Measurements from ENCODE around the gene EFCAB3. TPM values are rescaled to one million over a fixed set of nuclear protein-coding genes. Genes with fewer than 3 reads are reported as not detected.
"Not testable (repeated sequence)": the region's sequence is repeated elsewhere in the genome, so short reads cannot be mapped to it uniquely, and the experiment has no call there.

Gene EFCAB3
- total RNA-seq, 1 experiment from 2014 or later, result not detected

DNA sequence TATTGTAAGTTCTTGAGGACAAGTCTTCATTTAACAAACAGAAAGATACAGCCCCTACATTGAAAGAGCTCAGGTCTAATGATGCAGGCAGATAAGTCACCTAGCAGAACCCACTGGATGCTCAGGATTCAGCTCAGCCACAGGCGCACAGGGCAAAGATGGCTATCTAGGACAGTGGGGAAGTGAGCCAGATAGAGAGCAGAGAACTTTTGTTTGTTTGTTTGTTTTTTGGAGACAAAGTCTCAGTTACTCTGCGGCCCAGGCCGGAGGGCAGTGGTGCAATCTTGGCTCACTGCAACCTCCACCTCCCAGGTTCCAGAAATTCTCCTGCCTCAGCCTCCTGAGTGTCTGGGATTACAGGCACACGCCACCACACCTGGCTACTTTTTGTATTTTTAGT lies 63.7 kb downstream of the EFCAB3 start:
- H3K4me3 ChIP-seq, result no peak overlapping the region
- no peaks in the 10 kb centered on the region for H3K27me3 ChIP-seq
- no peak overlapping the region for H3K27ac ChIP-seq
- H3K9me3 ChIP-seq (replicated peaks), result no peaks in the 10 kb centered on the region
- peaks cover 32% of the 10 kb centered on the region for H3K36me3 ChIP-seq
- no peak for DNase-seq
- no peaks in the 10 kb centered on the region for H3K4me1 ChIP-seq

- not testable (repeated sequence) for H3K27ac ChIP-seq; DNase-seq; H3K27me3 ChIP-seq; H3K4me1 ChIP-seq; H3K9me3 ChIP-seq (replicated peaks); H3K4me3 ChIP-seq
- H3K36me3 ChIP-seq, result peaks cover 31% of the 10 kb centered on the region
Measured at GRCh38 chr17:62445791-62446190, 65.4 kb downstream of the EFCAB3 start.

- H3K9me3 ChIP-seq (replicated peaks); H3K36me3 ChIP-seq; H3K4me3 ChIP-seq; H3K27me3 ChIP-seq; DNase-seq; H3K4me1 ChIP-seq; H3K27ac ChIP-seq: not testable (repeated sequence)
Measured at GRCh38 chr17:62452195-62452594, 71.8 kb downstream of the EFCAB3 start.

- not testable (repeated sequence) for H3K27ac ChIP-seq; H3K9me3 ChIP-seq (replicated peaks)
Measured at GRCh38 chr17:62453041-62453440, 72.7 kb downstream of the EFCAB3 start.

DNA sequence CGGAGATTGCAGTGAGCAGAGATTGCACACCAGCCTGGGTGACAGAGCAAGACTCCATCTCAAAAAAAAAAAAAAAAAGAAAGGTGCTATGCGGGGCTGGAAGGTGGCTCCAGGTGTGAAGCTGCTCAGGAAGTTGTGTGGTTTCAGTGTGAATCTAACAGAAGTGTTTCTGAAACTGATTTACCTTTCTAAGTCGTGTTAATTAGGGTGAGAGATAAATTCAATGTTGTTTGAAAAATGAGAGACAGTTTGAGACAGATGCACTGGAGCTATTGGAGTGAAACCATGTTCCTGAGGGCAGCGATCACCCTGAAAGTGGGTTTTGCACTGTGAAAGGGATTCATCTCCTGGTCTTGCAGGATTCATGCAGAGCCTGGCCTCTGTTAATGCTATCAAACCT lies 73.3 kb downstream of the EFCAB3 start:
- not testable (repeated sequence) for H3K9me3 ChIP-seq (replicated peaks); H3K36me3 ChIP-seq; H3K27ac ChIP-seq; H3K27me3 ChIP-seq; H3K4me3 ChIP-seq; H3K4me1 ChIP-seq; DNase-seq

More at GRCh38 chr17:62453041-62453440, 72.7 kb downstream of the EFCAB3 start:
- H3K27me3 ChIP-seq, H3K4me3 ChIP-seq, H3K4me1 ChIP-seq, DNase-seq, H3K36me3 ChIP-seq: not testable (repeated sequence)

GRCh38 chr17:62454111-62454510 lies 73.8 kb downstream of the EFCAB3 start:
- not testable (repeated sequence) for H3K9me3 ChIP-seq (replicated peaks); H3K4me3 ChIP-seq; H3K27ac ChIP-seq; H3K27me3 ChIP-seq; H3K36me3 ChIP-seq; H3K4me1 ChIP-seq
- DNase-seq, result peak in 1 of 2 experiments; percentile 7

- no peaks in the 10 kb centered on the region for H3K36me3 ChIP-seq
- no peak overlapping the region for H3K4me3 ChIP-seq
- no peak overlapping the region for H3K27ac ChIP-seq
- H3K9me3 ChIP-seq (replicated peaks), result no peaks in the 10 kb centered on the region
- no peaks in the 10 kb centered on the region for H3K4me1 ChIP-seq
- no peak for DNase-seq
- no peaks in the 10 kb centered on the region for H3K27me3 ChIP-seq
Measured at GRCh38 chr17:62456016-62456415, 75.7 kb downstream of the EFCAB3 start.

DNA sequence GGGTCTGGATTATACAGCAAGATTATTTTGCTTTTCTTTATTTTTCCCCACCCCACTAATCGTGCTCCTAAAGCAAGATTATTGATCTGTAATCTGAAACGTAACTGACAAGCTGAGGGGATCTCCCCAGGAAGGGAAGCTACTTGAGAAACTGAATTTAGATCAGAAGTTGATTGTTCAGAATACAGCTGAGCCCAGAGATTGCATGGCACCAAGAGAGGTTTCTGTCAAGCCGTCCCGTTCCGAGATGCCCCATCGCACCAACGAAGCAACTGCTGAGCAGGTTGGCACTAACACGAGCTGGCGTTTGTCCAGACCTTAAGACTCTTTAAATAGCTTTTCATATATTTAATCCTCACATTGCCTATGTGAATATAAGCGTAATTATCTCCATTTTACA lies 78.1 kb downstream of the EFCAB3 start:
- not testable (repeated sequence) for H3K4me1 ChIP-seq; H3K27me3 ChIP-seq; DNase-seq; H3K36me3 ChIP-seq; H3K27ac ChIP-seq; H3K4me3 ChIP-seq; H3K9me3 ChIP-seq (replicated peaks)

- H3K9me3 ChIP-seq (replicated peaks); H3K27ac ChIP-seq; DNase-seq; H3K4me1 ChIP-seq; H3K27me3 ChIP-seq; H3K4me3 ChIP-seq; H3K36me3 ChIP-seq: not testable (repeated sequence)
Measured at GRCh38 chr17:62464422-62464821, 84.1 kb downstream of the EFCAB3 start.

- not testable (repeated sequence) for H3K9me3 ChIP-seq (replicated peaks); H3K27ac ChIP-seq; DNase-seq; H3K4me3 ChIP-seq; H3K4me1 ChIP-seq; H3K27me3 ChIP-seq; H3K36me3 ChIP-seq
Measured at GRCh38 chr17:62465271-62465670, 84.9 kb downstream of the EFCAB3 start.

Other genes starting within 250 kb of the EFCAB3 start
- gene METTL2A, start 43.3 kb downstream of the EFCAB3 start, total RNA-seq (2014; rRNA removed; shearing (Covaris generic)), result 30.1 and 33.8 TPM in 2 replicates
- 51.0 and 59.5 TPM in 2 replicates for gene TLK2, start 98.3 kb downstream of the EFCAB3 start, total RNA-seq (2014; rRNA removed; shearing (Covaris generic))
- 4.4 and 4.5 TPM in 2 replicates for gene MRC2, start 247.1 kb downstream of the EFCAB3 start, total RNA-seq (2014; rRNA removed; shearing (Covaris generic))